ENCODE measurements around the gene WWP2. TPM values are rescaled to one million over a fixed set of nuclear protein-coding genes. Genes with fewer than 3 reads are reported as not detected.
A peak's percentile ranks its signal among the peaks of the same experiment; 100 is the strongest.

WWP2 gene
- total and polyA plus RNA-seq, 7 donors = 12.2 to 26.0 (median 19.0) TPM

GRCh38 chr16:69904495-69905170 is 142.5 kb downstream of the WWP2 start:
- no peak for TF ChIP-seq CTCF (IDR thresholded peaks at IDR 0.05)
- intact Hi-C loops (cut with DNase I) = no loop called here
- Histone ChIP-seq H3K9me3 (no peaks in the 10 kb centered on the region), H3K36me3 (ENCODE audit: insufficient read depth in 1 of 2, low read depth in 1 of 2) (peaks cover 0 to 13% of the 10 kb centered on the region in 2 donors), H3K27ac (no peak overlapping the region), H3K4me1 (no peaks in the 10 kb centered on the region), H3K27me3 (ENCODE audit: insufficient read depth in 3 of 3, low read length in 2 of 3) (no peaks in the 10 kb centered on the region), H3K4me3 (no peak overlapping the region)
- 82 to 90% (median 88%) methylated on average over 9 of the region's 9 CpGs for WGBS, 3 donors
- ATAC-seq = no peak
- DNase-seq = no peak

GRCh38 chr16:69905171-69905555 is 143.0 kb downstream of the WWP2 start:
- Histone ChIP-seq H3K36me3 (ENCODE audit: insufficient read depth in 1 of 2, low read depth in 1 of 2) (peaks cover 0 to 18% of the 10 kb centered on the region in 2 donors), H3K9me3 (no peaks in the 10 kb centered on the region), H3K4me1 (no peaks in the 10 kb centered on the region), H3K4me3 (no peak overlapping the region), H3K27ac (no peak overlapping the region), H3K27me3 (ENCODE audit: insufficient read depth in 3 of 3, low read length in 2 of 3) (no peaks in the 10 kb centered on the region)
- no peak for DNase-seq
- intact Hi-C loops (cut with DNase I) = no loop called here
- no peak for TF ChIP-seq CTCF (IDR thresholded peaks at IDR 0.05)
- WGBS, 3 donors = 68 to 80% (median 74%) methylated on average over 2 of the region's 2 CpGs
- ATAC-seq = no peak

GRCh38 chr16:69906838-69907401 is 144.8 kb downstream of the WWP2 start:
- no peak for DNase-seq
- whole genome bisulfite sequencing, 3 donors = 85 to 87% (median 86%) methylated on average over 6 of the region's 6 CpGs
- intact Hi-C loops (cut with DNase I) = no loop called here

GRCh38 chr16:69909043-69909442 is 146.9 kb downstream of the WWP2 start:
- DNase-seq (no peak), ATAC-seq (peak in 1 of 4 donors; percentile 53)
- H3K4me1 ChIP-seq = no peaks in the 10 kb centered on the region
- peaks cover 0 to 23% of the 10 kb centered on the region in 2 donors for H3K36me3 ChIP-seq (ENCODE audit: insufficient read depth in 1 of 2, low read depth in 1 of 2)
- H3K4me3 ChIP-seq = no peak overlapping the region
- intact Hi-C loops (cut with DNase I) = no loop called here
- no peak overlapping the region for H3K27ac ChIP-seq
- no peaks in the 10 kb centered on the region for H3K27me3 ChIP-seq (ENCODE audit: insufficient read depth in 3 of 3, low read length in 2 of 3)
- H3K9me3 ChIP-seq = no peaks in the 10 kb centered on the region
- WGBS, 3 donors = 87 to 99% (median 93%) methylated on average over 8 of the region's 8 CpGs
- no peak for TF ChIP-seq CTCF (IDR thresholded peaks at IDR 0.05)

More at GRCh38 chr16:69906838-69907401, 144.8 kb downstream of the WWP2 start:
- TF ChIP-seq CTCF (IDR thresholded peaks at IDR 0.05) = no peak
- Histone ChIP-seq H3K36me3 (ENCODE audit: insufficient read depth in 1 of 2, low read depth in 1 of 2) (peaks cover 0 to 23% of the 10 kb centered on the region in 2 donors), H3K4me1 (no peaks in the 10 kb centered on the region), H3K27ac (no peak overlapping the region), H3K27me3 (ENCODE audit: insufficient read depth in 3 of 3, low read length in 2 of 3) (no peaks in the 10 kb centered on the region), H3K4me3 (no peak overlapping the region), H3K9me3 (no peaks in the 10 kb centered on the region)
- peak in 1 of 4 donors; percentile 54 for ATAC-seq

Data from psoas muscle (tissue), 8 donors.